Neuronal stem cell (in vitro differentiated cells): ENCODE measurements around the gene JAKMIP3.

ENCODE experiments used
- DNase-seq: peaks from one replicate; pipeline ENCODE4 v3.0.0-alpha.2; 2013; ENCODE audit warnings: low spot score
- H2AFZ ChIP-seq: one replicate; pipeline ENCODE4 v1.6.1; 2013; ENCODE audit warnings: mild to moderate bottlenecking, low read length, inconsistent platforms
- H2AK5ac ChIP-seq: 2 replicates; pipeline ENCODE4 v1.6.1; 2013; ENCODE audit warnings: low read depth, mild to moderate bottlenecking, inconsistent platforms, low read length, moderate library complexity, mixed read lengths
- H2BK120ac ChIP-seq: 2 replicates; pipeline ENCODE4 v1.6.1; 2013; ENCODE audit warnings: low read depth, mild to moderate bottlenecking, inconsistent platforms, low read length, moderate library complexity, mixed read lengths
- H2BK12ac ChIP-seq: one replicate; pipeline ENCODE4 v1.6.1; 2013; ENCODE audit warnings: low read length, inconsistent platforms
- H2BK15ac ChIP-seq: 2 replicates; pipeline ENCODE4 v1.6.1; 2013; ENCODE audit warnings: mild to moderate bottlenecking, low read length, inconsistent platforms, mixed read lengths
- H2BK5ac ChIP-seq: one replicate; pipeline ENCODE4 v1.6.1; 2013; ENCODE audit warnings: inconsistent platforms, mild to moderate bottlenecking, low read length, moderate library complexity
- H3K14ac ChIP-seq: one replicate; pipeline ENCODE4 v1.6.1; 2013; ENCODE audit warnings: low read length, inconsistent platforms
- H3K18ac ChIP-seq: 2 replicates; pipeline ENCODE4 v1.6.1; 2013; ENCODE audit warnings: low read length, inconsistent platforms
- H3K23ac ChIP-seq: 2 replicates; pipeline ENCODE4 v1.6.1; 2013; ENCODE audit warnings: low read depth, mild to moderate bottlenecking, mixed read lengths, low read length, inconsistent platforms; ENCODE audit not compliant: poor library complexity
- H3K27ac ChIP-seq: replicated peaks from 3 replicates; pipeline ENCODE4 v1.5.1; 2013; ENCODE audit warnings: low read length, inconsistent platforms
- H3K27me3 ChIP-seq, 3 experiments: 2 replicates each; pipeline ENCODE4 v1.6.1; 2013; ENCODE audit warnings: low read length in 3 of 3, mild to moderate bottlenecking in 2 of 3, inconsistent platforms in 1 of 3, low read depth in 1 of 3, mixed read lengths in 1 of 3, moderate library complexity in 1 of 3; ENCODE audit not compliant: control insufficient read depth in 3 of 3, insufficient read depth in 3 of 3
- H3K36me3 ChIP-seq, 2 donors: replicated peaks in 1 of 2; 2 replicates each; pipeline ENCODE4 v1.6.1; 2013; ENCODE audit warnings: low read length in 2 of 2; ENCODE audit not compliant: control insufficient read depth in 2 of 2, insufficient read depth in 2 of 2
- H3K4ac ChIP-seq: 2 replicates; pipeline ENCODE4 v1.6.1; 2013; ENCODE audit warnings: inconsistent platforms, mild to moderate bottlenecking, low read length, moderate library complexity
- H3K4me1 ChIP-seq, 2 donors: 1 replicate in 1 of 2; 2 replicates in 1 of 2; pipeline ENCODE4 v1.6.1; 2013; ENCODE audit warnings: low read length in 2 of 2, low read depth in 1 of 2; ENCODE audit not compliant: control insufficient read depth in 2 of 2, insufficient read depth in 1 of 2
- H3K4me2 ChIP-seq: one replicate; pipeline ENCODE4 v1.6.1; 2013; ENCODE audit warnings: mild to moderate bottlenecking, low read length, inconsistent platforms; ENCODE audit not compliant: insufficient read depth, poor library complexity, severe bottlenecking
- H3K4me3 ChIP-seq, 2 donors: 2 replicates each; pipeline ENCODE4 v1.5.1; 2013; ENCODE audit warnings: low read length in 2 of 2, mild to moderate bottlenecking in 2 of 2, inconsistent platforms in 1 of 2, moderate library complexity in 1 of 2
- H3K79me1 ChIP-seq: one replicate; pipeline ENCODE4 v1.6.1; 2013; ENCODE audit warnings: low read depth, mild to moderate bottlenecking, inconsistent platforms, low read length, moderate library complexity
- H3K9ac ChIP-seq: one replicate; pipeline ENCODE4 v1.6.1; 2013; ENCODE audit warnings: mild to moderate bottlenecking, low read depth, low read length, inconsistent platforms; ENCODE audit not compliant: poor library complexity
- H3K9me3 ChIP-seq, 2 donors: replicated peaks in 1 of 2; 2 replicates each; pipeline versions ENCODE3 to v1.6.1; 2013; ENCODE audit warnings: low read length in 2 of 2, mild to moderate bottlenecking in 2 of 2, inconsistent platforms in 1 of 2, low read depth in 1 of 2, mixed read lengths in 1 of 2, moderate library complexity in 1 of 2; ENCODE audit not compliant: control insufficient read depth in 2 of 2, insufficient read depth in 1 of 2
- H4K8ac ChIP-seq: one replicate; pipeline ENCODE4 v1.6.1; 2013; ENCODE audit warnings: low read depth, mild to moderate bottlenecking, inconsistent platforms, low read length, moderate library complexity
- H4K91ac ChIP-seq: one replicate; pipeline ENCODE4 v1.6.1; 2013; ENCODE audit warnings: low read length, low read depth, mild to moderate bottlenecking, inconsistent platforms; ENCODE audit not compliant: poor library complexity
- WGBS, 2 donors: extraction: QIAGEN DNeasy Blood & Tissue Kit; methylation state at CpG; one replicate each; pipeline ENCODE4 v1.1.7; 2013; ENCODE audit warnings: missing lambda C conversion rate in 2 of 2, mixed read lengths in 1 of 2; ENCODE audit not compliant: insufficient read length in 2 of 2, insufficient replicate concordance in 1 of 2; ENCODE audit errors: extremely low coverage in 2 of 2; 5-methylcytosine and 5-hydroxymethylcytosine counted together

Gene JAKMIP3

DNA sequence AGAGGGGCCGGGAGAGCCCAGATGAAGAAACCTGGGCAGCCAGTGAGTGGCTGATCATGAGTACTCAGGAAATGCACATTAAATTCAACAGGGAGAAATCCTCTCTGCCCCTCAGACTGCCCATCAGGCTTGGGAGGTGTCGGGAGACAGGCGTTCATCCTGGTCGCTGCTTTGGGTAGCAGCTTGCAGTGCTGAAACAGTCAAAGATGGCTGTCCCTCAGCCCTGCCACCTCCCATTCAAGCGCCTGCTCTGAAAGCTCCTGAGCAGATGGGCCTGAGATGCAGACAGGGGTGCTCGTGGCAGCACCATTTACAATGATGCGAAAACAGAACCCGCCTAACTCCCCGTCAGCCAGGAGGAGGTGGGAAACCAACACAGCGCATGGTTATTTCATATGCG lies 3.6 kb upstream of the JAKMIP3 start:
- no peak overlapping the region for H2BK120ac ChIP-seq
- no peak overlapping the region for H3K18ac ChIP-seq
- no peak overlapping the region for H2BK12ac ChIP-seq
- no peak overlapping the region for H2BK15ac ChIP-seq
- WGBS, 2 donors, result no CpG with 5 or more reads among the region's 11 CpGs
- H3K27me3 ChIP-seq, result peaks cover 0 to 73% (median 0%) of the 10 kb centered on the region in 3 experiments
- H3K23ac ChIP-seq, result no peak overlapping the region
- no peak overlapping the region for H4K91ac ChIP-seq
- no peaks in the 10 kb centered on the region for H3K36me3 ChIP-seq
- H2AFZ ChIP-seq, result no peak overlapping the region
- H3K4ac ChIP-seq, result no peak overlapping the region
- no peak overlapping the region for H4K8ac ChIP-seq
- no peak overlapping the region for H3K9ac ChIP-seq
- H2AK5ac ChIP-seq, result no peak overlapping the region
- no peaks in the 10 kb centered on the region for H3K9me3 ChIP-seq
- peaks cover 2% of the 10 kb centered on the region for H3K79me1 ChIP-seq
- peaks cover 8 to 10% of the 10 kb centered on the region in 2 donors for H3K4me1 ChIP-seq
- H3K14ac ChIP-seq, result no peak overlapping the region
- no peak overlapping the region for H3K4me2 ChIP-seq
- no peak overlapping the region for H3K27ac ChIP-seq
- H2BK5ac ChIP-seq, result no peak overlapping the region
- no peak overlapping the region for H3K4me3 ChIP-seq
- DNase-seq, result no peak

- H3K36me3 ChIP-seq, result no peaks in the 10 kb centered on the region
- H4K91ac ChIP-seq, result no peak overlapping the region
- H3K9me3 ChIP-seq, result no peaks in the 10 kb centered on the region
- H3K27me3 ChIP-seq, result peaks cover 0 to 73% (median 0%) of the 10 kb centered on the region in 3 experiments
- no peaks in the 10 kb centered on the region for H3K79me1 ChIP-seq
- H3K14ac ChIP-seq, result no peak overlapping the region
- H2AK5ac ChIP-seq, result no peak overlapping the region
- no peak overlapping the region for H3K27ac ChIP-seq
- no peak overlapping the region for H2BK5ac ChIP-seq
- H2BK15ac ChIP-seq, result no peak overlapping the region
- H3K4me2 ChIP-seq, result no peak overlapping the region
- H2BK12ac ChIP-seq, result no peak overlapping the region
- DNase-seq, result no peak
- H3K4me1 ChIP-seq, result peaks cover 8 to 10% of the 10 kb centered on the region in 2 donors
- no peak overlapping the region for H3K9ac ChIP-seq
- no peak overlapping the region for H3K18ac ChIP-seq
- no CpG with 5 or more reads among the region's 17 CpGs for WGBS, 2 donors
- no peak overlapping the region for H2BK120ac ChIP-seq
- H4K8ac ChIP-seq, result no peak overlapping the region
- no peak overlapping the region for H3K4ac ChIP-seq
- no peak overlapping the region for H3K4me3 ChIP-seq
- H2AFZ ChIP-seq, result no peak overlapping the region
- H3K23ac ChIP-seq, result no peak overlapping the region
Measured at GRCh38 chr10:132062641-132063390, 2.9 kb upstream of the JAKMIP3 start.

GRCh38 chr10:132063432-132063831 lies 2.3 kb upstream of the JAKMIP3 start:
- no peak overlapping the region for H3K23ac ChIP-seq
- H3K27ac ChIP-seq, result no peak overlapping the region
- H2BK15ac ChIP-seq, result no peak overlapping the region
- WGBS, 2 donors, result no CpG with 5 or more reads among the region's 10 CpGs
- peaks cover 0 to 67% (median 0%) of the 10 kb centered on the region in 3 experiments for H3K27me3 ChIP-seq
- H3K79me1 ChIP-seq, result no peaks in the 10 kb centered on the region
- peaks cover 8 to 10% of the 10 kb centered on the region in 2 donors for H3K4me1 ChIP-seq
- no peak overlapping the region for H2AFZ ChIP-seq
- H4K91ac ChIP-seq, result no peak overlapping the region
- no peak overlapping the region for H2AK5ac ChIP-seq
- no peak overlapping the region for H2BK120ac ChIP-seq
- no peak overlapping the region for H3K14ac ChIP-seq
- no peaks in the 10 kb centered on the region for H3K9me3 ChIP-seq
- H3K4me3 ChIP-seq, result no peak overlapping the region
- no peak overlapping the region for H3K18ac ChIP-seq
- no peak overlapping the region for H3K4me2 ChIP-seq
- no peak overlapping the region for H3K9ac ChIP-seq
- no peak overlapping the region for H2BK12ac ChIP-seq
- no peak overlapping the region for H2BK5ac ChIP-seq
- DNase-seq, result no peak
- no peaks in the 10 kb centered on the region for H3K36me3 ChIP-seq
- no peak overlapping the region for H4K8ac ChIP-seq
- H3K4ac ChIP-seq, result no peak overlapping the region

GRCh38 chr10:132064082-132064755 lies 1.5 kb upstream of the JAKMIP3 start:
- H3K4me2 ChIP-seq, result no peak overlapping the region
- H3K9ac ChIP-seq, result no peak overlapping the region
- no peak overlapping the region for H3K4me3 ChIP-seq
- H2BK120ac ChIP-seq, result no peak overlapping the region
- no peak overlapping the region for H4K8ac ChIP-seq
- H3K79me1 ChIP-seq, result no peaks in the 10 kb centered on the region
- no peak overlapping the region for H3K4ac ChIP-seq
- no peak overlapping the region for H3K23ac ChIP-seq
- H2BK5ac ChIP-seq, result no peak overlapping the region
- peak overlapping the region; percentile 25 for H3K18ac ChIP-seq
- no peak overlapping the region for H4K91ac ChIP-seq
- no CpG with 5 or more reads among the region's 30 CpGs for WGBS, 2 donors
- no peak overlapping the region for H2AFZ ChIP-seq
- H2BK12ac ChIP-seq, result no peak overlapping the region
- H2AK5ac ChIP-seq, result peak overlapping the region; percentile 64
- H3K14ac ChIP-seq, result no peak overlapping the region
- peaks cover 8 to 10% of the 10 kb centered on the region in 2 donors for H3K4me1 ChIP-seq
- peaks cover 0 to 60% (median 0%) of the 10 kb centered on the region in 3 experiments for H3K27me3 ChIP-seq
- no peak overlapping the region for H2BK15ac ChIP-seq
- no peak overlapping the region for H3K27ac ChIP-seq
- no peaks in the 10 kb centered on the region for H3K36me3 ChIP-seq
- no peaks in the 10 kb centered on the region for H3K9me3 ChIP-seq
- DNase-seq, result no peak
